Activated naive CD8-positive, alpha-beta T cell treated with anti-CD3 and anti-CD28 coated beads, Interleukin-2, amount 50 U/mL, for 24 hours (primary cell): Measurements from ENCODE around the gene AXIN1.

Experiments
- ATAC-seq: fragments of 150-1000 bp; cut with Tn5 transposase; one replicate; pipeline ENCODE4 v1.10.0; 2021
- DNase-seq: peaks from one replicate; pipeline ENCODE4 v3.0.0; 2021
- H3K27ac Mint-ChIP-seq: one replicate; pipeline ENCODE4 v1.8.0; 2021; ENCODE audit warnings: mild to moderate bottlenecking, mixed read lengths
- H3K27me3 Mint-ChIP-seq: one replicate; pipeline ENCODE4 v1.8.0; 2021; ENCODE audit warnings: mixed read lengths
- H3K36me3 Mint-ChIP-seq: one replicate; pipeline ENCODE4 v1.8.0; 2021; ENCODE audit warnings: low read depth, mixed read lengths
- H3K4me1 Mint-ChIP-seq: one replicate; pipeline ENCODE4 v1.8.0; 2021; ENCODE audit warnings: mixed read lengths
- H3K4me3 Mint-ChIP-seq: one replicate; pipeline ENCODE4 v1.8.0; 2021; ENCODE audit warnings: mild to moderate bottlenecking, moderate library complexity, mixed read lengths
- H3K9me3 Mint-ChIP-seq: one replicate; pipeline ENCODE4 v1.8.0; 2021; ENCODE audit warnings: mixed read lengths

Gene AXIN1

DNA sequence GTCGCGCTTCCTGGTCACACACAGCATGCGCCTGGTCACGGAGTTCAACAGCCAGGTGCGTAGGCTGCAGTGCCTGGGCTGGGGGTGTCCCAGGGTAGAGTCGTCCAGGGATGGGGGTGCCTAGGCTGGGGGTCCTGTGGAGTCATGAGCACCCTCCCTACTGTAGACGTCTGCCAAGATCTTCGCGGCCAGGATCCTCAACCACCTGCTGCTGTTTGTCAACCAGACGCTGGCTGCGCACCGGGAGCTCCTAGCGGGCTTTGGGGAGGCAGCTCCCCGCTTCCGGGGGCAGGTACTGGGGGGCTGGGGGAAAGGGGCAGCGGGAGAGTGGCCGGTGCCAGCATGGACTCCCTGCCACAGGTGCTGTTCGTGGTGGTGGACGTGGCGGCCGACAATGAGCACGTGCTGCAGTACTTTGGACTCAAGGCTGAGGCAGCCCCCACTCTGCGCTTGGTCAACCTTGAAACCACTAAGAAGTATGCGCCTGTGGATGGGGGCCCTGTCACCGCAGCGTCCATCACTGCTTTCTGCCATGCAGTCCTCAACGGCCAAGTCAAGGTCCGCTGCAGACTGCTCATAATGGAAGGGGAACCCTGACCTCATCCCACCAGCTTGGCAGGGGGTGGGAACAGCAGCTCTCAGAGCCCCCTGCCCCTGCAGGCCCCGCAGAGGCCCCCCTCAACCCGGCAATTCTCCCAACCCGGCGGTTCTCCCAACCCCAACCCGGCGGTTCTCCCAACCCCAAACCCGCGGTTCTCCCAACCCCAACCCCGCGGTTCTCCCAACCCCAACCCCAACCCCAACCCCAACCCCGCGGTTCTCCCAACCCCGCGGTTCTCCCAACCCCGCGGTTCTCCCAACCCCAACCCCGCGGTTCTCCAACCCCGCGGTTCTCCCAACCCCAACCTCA is 67.1 kb downstream of the AXIN1 start:
- no peak overlapping the region for H3K27ac Mint-ChIP-seq
- H3K9me3 Mint-ChIP-seq = no peaks in the 10 kb centered on the region
- H3K4me3 Mint-ChIP-seq = no peak overlapping the region
- peaks cover 14% of the 10 kb centered on the region for H3K36me3 Mint-ChIP-seq
- no peaks in the 10 kb centered on the region for H3K27me3 Mint-ChIP-seq
- ATAC-seq (no peak), DNase-seq (no peak)
- H3K4me1 Mint-ChIP-seq = no peaks in the 10 kb centered on the region

GRCh38 chr16:284204-285120 is 68.1 kb downstream of the AXIN1 start:
- Mint-ChIP-seq H3K27me3 (no peaks in the 10 kb centered on the region), H3K36me3 (peaks cover 14% of the 10 kb centered on the region), H3K4me1 (no peaks in the 10 kb centered on the region), H3K4me3 (no peak overlapping the region), H3K9me3 (no peaks in the 10 kb centered on the region), H3K27ac (no peak overlapping the region)
- ATAC-seq (no peak), DNase-seq (no peak)

DNA sequence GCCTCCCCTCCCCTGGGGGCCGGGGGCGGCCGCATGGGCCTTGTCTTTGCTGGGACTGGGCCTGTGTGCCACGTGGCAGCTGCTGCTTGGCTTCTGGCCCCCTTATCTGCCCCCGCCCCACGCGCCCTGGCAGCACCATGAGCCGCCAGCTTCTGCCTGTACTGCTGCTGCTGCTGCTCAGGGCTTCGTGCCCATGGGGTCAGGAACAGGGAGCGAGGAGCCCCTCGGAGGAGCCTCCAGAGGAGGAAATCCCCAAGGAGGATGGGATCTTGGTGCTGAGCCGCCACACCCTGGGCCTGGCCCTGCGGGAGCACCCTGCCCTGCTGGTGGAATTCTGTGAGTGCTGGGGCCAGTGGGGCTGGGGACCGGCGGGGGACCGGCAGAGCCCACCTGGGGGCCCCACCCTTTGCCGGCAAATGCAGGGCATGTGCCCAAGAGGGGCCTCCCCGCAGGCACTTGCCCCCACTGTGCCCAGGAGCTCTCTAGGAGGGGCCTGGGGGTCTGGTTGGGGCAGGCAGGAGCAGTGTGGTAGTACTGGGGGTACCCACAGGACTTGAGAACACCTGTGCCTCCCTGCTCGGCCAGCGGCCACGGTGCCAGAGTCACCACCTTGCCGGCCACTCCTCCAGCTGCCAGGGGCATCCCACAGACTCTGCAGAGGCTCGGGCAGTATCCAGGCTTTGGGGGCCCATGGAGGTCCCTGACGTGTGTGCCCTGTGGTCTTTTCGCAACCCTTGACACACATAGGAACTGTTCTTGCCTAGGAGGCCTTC is 69.3 kb downstream of the AXIN1 start, which contains the start of gene PDIA2:
Gene PDIA2 (plus strand): TSS at position 132 of the 773 bp plus-strand sequence. CDS start 6 bp downstream, at position 138.
- Mint-ChIP-seq H3K9me3 (no peaks in the 10 kb centered on the region), H3K4me1 (peaks cover 6% of the 10 kb centered on the region), H3K27ac (no peak within 1 kb of the TSS), H3K27me3 (peaks cover 5% of the 10 kb centered on the region), H3K4me3 (no peak within 1 kb of the TSS), H3K36me3 (peaks cover 14% of the 10 kb centered on the region)
- DNase-seq = no peak
- ATAC-seq = no peak

DNA sequence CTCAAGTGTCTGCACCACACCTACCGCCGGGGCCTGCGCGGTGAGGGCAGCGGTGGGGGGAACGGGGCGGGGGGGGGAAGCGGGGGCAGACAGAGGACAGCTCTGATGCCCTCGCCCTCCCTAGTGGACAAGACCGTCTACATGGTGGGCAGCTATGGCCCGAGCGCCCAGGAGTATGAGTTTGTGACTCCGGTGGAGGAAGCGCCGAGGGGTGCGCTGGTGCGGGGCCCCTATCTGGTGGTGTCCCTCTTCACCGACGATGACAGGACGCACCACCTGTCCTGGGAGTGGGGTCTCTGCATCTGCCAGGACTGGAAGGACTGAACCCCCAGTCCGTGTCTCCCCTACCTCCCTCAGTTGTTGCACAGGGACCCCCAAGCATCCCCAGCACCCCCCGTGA is 70.0 kb downstream of the AXIN1 start:
- peaks cover 6% of the 10 kb centered on the region for H3K4me1 Mint-ChIP-seq
- H3K9me3 Mint-ChIP-seq = no peaks in the 10 kb centered on the region
- H3K36me3 Mint-ChIP-seq = peaks cover 9% of the 10 kb centered on the region
- ATAC-seq = no peak
- H3K27me3 Mint-ChIP-seq = peaks cover 5% of the 10 kb centered on the region
- H3K27ac Mint-ChIP-seq = no peak overlapping the region
- no peak overlapping the region for H3K4me3 Mint-ChIP-seq
- no peak for DNase-seq

- no peak for ATAC-seq
- Mint-ChIP-seq H3K4me3 (no peak overlapping the region), H3K9me3 (no peaks in the 10 kb centered on the region), H3K4me1 (peaks cover 6% of the 10 kb centered on the region), H3K27ac (no peak overlapping the region), H3K27me3 (peaks cover 10% of the 10 kb centered on the region), H3K36me3 (peaks cover 3% of the 10 kb centered on the region)
- DNase-seq = no peak
These were observed 70.8 kb downstream of the AXIN1 start for GRCh38 chr16:281660-282255.

DNA sequence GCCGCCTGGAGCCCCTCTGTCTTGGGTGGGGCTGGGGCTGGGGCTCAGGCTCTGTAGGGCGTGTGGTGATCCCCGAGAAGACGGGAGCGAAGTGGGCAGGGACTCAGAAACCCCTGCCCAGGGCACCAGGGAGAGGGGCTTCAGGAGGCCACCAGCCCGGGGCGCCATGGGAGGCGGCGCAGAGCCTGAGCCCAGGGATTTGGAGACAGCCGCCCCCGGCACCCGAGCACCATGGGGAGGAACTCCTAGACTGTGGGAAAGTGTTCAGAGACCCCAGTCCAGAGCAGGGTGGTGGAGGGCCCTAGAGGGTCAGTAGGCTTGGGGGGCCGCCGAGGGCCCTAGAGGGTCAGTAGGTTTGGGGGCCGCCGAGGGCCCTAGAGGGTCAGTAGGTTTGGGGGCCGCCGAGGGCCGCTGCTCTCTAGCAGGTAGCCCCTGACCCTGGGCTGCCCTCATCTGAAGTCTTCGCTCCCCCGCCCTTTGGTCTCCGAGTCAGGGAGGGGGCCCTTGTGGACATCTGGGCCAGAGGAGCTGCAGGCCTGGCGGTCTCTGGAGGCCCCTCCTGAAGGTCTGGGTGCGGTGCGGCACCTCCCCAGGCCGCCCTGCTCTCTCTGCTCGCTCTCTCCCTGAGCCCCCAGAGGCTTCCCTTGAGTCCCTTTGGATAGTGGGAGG is 71.4 kb downstream of the AXIN1 start:
- Mint-ChIP-seq H3K27ac (no peak overlapping the region), H3K4me1 (peaks cover 9% of the 10 kb centered on the region), H3K36me3 (no peaks in the 10 kb centered on the region), H3K9me3 (no peaks in the 10 kb centered on the region), H3K27me3 (peaks cover 16% of the 10 kb centered on the region), H3K4me3 (no peak overlapping the region)
- DNase-seq = no peak
- ATAC-seq = no peak

DNA sequence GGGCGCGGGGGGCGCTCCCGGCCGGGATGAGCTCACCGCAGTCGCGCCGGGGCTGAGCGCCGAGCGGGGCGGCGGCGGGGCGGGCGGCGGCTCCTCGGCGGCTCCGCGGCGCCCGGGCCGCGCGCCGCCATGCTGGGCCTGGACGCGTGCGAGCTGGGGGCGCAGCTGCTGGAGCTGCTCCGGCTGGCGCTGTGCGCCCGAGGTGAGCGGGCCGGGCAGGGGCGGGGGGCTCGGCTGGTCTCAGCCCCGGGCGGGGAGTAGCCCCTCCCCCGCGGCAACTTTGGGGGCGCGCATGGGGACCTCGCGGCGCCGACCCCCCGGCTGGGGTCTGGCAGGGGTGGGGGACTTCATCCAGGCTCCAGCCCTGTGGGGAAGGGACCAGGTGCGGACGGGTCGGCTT is 72.0 kb downstream of the AXIN1 start, which contains the start of gene ARHGDIG:
Gene ARHGDIG (plus strand): TSS at position 40 of the 400 bp plus-strand sequence. CDS start 90 bp downstream, at position 130.
- Mint-ChIP-seq H3K4me3 (no peak within 1 kb of the TSS), H3K27ac (no peak within 1 kb of the TSS), H3K4me1 (peaks cover 9% of the 10 kb centered on the region), H3K9me3 (no peaks in the 10 kb centered on the region), H3K27me3 (peaks cover 17% of the 10 kb centered on the region), H3K36me3 (no peaks in the 10 kb centered on the region)
- ATAC-seq = peak; percentile 10
- DNase-seq = no peak

- Mint-ChIP-seq H3K4me1 (peaks cover 9% of the 10 kb centered on the region), H3K36me3 (no peaks in the 10 kb centered on the region), H3K9me3 (no peaks in the 10 kb centered on the region), H3K27ac (no peak overlapping the region), H3K4me3 (no peak overlapping the region), H3K27me3 (peaks cover 18% of the 10 kb centered on the region)
- DNase-seq (no peak), ATAC-seq (no peak)
These were observed 72.5 kb downstream of the AXIN1 start for GRCh38 chr16:280005-280460.

DNA sequence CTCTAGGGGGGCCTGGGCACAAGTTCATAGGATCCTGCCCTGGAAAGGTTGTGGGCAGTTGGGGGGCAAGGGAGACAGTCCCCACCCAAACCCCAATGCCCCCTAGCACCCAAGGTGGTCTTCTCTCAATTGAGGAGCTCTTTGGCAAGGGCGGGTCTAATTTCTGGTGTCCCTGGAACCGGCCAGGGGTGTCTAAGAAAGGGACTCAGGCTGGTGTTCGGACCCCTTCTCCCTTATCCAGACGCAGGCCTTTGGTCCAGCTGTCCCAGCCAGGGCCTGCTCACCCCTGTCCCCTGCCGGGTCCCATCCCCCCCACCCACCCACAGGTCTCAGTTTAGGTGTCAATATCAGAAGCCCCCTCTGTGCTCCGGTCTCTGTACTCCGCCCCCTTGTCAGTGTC is 73.0 kb downstream of the AXIN1 start:
- no peak overlapping the region for H3K4me3 Mint-ChIP-seq
- H3K36me3 Mint-ChIP-seq = no peaks in the 10 kb centered on the region
- DNase-seq (no peak), ATAC-seq (no peak)
- peaks cover 21% of the 10 kb centered on the region for H3K27me3 Mint-ChIP-seq
- no peaks in the 10 kb centered on the region for H3K9me3 Mint-ChIP-seq
- H3K4me1 Mint-ChIP-seq = peaks cover 9% of the 10 kb centered on the region
- no peak overlapping the region for H3K27ac Mint-ChIP-seq

GRCh38 chr16:278863-279366 is 73.6 kb downstream of the AXIN1 start:
- peaks cover 21% of the 10 kb centered on the region for H3K27me3 Mint-ChIP-seq

GRCh38 chr16:276426-277077 is 76.0 kb downstream of the AXIN1 start:
- Mint-ChIP-seq H3K27me3 (peaks cover 21% of the 10 kb centered on the region), H3K27ac (no peak overlapping the region), H3K9me3 (no peaks in the 10 kb centered on the region), H3K36me3 (no peaks in the 10 kb centered on the region), H3K4me3 (no peak overlapping the region), H3K4me1 (peaks cover 9% of the 10 kb centered on the region)
- ATAC-seq (no peak), DNase-seq (no peak)

More at GRCh38 chr16:278863-279366, 73.6 kb downstream of the AXIN1 start:
- Mint-ChIP-seq H3K36me3 (no peaks in the 10 kb centered on the region), H3K4me3 (no peak overlapping the region), H3K4me1 (peaks cover 9% of the 10 kb centered on the region), H3K9me3 (no peaks in the 10 kb centered on the region), H3K27ac (no peak overlapping the region)
- DNase-seq (peak; percentile 26), ATAC-seq (peak; percentile 62)

- peaks cover 9% of the 10 kb centered on the region for H3K4me1 Mint-ChIP-seq
- H3K9me3 Mint-ChIP-seq = no peaks in the 10 kb centered on the region
- H3K36me3 Mint-ChIP-seq = no peaks in the 10 kb centered on the region
- ATAC-seq = no peak
- no peak within 1 kb of the TSS for H3K27ac Mint-ChIP-seq
- H3K4me3 Mint-ChIP-seq = no peak within 1 kb of the TSS
- no peak for DNase-seq
- peaks cover 21% of the 10 kb centered on the region for H3K27me3 Mint-ChIP-seq
These were observed 76.7 kb downstream of the AXIN1 start, which contains the start of gene RGS11 for GRCh38 chr16:275786-276232. Gene RGS11, minus strand, starts transcription at chr16:275944. Its CDS starts 33 bp downstream, at chr16:275911.
